GM19193 (cell line): ENCODE results near the gene TMEM164.

Source experiments
- POLR2A ChIP-seq: IDR thresholded peaks from 4 replicates; pipeline ENCODE4 v1.6.1; 2011; ENCODE audit not compliant: insufficient read depth, insufficient read length; ENCODE audit errors: extremely low read depth

The TMEM164 gene

DNA sequence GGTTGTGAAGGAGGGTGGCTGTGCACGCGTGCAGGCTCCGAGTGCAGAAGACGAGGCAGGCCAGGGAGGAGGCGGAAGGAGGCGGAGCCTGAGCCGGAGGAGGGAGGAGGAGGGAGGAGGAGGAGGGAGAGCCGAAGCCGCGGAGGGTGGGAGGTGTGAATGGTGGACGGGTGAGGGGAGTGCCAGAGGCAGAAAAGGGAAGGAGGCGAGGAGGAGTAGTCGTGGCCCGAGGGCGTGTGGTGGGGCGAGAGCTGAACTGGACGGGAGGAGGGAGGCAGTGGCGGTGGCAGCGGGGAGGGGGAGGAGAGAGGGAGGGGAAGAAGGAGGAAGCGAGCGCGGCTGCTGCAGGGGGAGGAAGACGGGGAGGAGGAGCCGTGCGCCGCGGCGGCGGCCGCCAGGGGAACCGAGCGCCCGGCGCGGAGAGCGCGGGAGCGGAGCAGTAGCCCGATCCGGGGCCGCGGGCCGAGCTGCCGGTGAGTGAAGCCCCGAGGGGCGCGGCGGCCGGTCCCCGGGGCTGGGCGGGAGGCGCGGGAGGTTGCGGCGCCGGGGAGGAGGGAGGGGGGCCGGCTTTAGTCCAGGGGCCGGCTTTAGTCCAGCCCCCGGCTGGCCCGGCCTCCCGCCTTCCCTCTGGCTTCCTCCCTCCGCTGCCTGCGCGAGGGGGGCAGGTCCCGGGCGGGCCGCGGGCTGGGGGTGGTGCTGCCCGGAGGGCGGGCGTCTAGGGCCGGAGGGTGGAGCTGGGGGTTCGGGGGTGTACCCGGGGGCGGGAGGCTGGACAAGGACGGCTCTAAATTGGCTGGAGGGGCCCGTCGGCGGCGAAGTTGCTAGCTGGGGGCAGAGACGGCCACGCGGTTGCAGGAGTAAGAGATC, at the start of gene TMEM164:
Gene TMEM164, plus strand, starts transcription at position 815 of the 867 bp plus-strand sequence. CDS start 661 bp downstream, outside the sequence.
- peak; percentile 46 for TF ChIP-seq POLR2A

DNA sequence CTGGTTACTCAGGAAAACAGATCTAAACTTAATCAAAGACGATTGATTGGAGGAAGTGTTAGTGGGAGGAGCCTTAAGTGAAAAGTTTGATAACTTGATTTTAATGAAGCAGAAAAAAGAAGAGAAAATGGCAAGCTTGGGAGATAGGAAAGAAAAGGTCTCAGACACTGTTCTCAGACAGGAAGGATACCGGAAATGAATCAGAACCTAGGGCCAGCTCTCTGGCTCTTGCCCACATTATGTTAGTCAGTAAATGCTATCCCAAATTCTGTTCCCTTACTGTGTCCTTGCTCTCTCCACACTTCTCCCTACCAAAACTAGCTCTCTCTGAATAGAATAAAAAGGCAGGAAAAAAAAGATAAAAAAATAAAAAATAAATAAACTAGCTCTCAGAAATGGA, 48.6 kb upstream of the TMEM164 start:
- TF ChIP-seq POLR2A: no peak

DNA sequence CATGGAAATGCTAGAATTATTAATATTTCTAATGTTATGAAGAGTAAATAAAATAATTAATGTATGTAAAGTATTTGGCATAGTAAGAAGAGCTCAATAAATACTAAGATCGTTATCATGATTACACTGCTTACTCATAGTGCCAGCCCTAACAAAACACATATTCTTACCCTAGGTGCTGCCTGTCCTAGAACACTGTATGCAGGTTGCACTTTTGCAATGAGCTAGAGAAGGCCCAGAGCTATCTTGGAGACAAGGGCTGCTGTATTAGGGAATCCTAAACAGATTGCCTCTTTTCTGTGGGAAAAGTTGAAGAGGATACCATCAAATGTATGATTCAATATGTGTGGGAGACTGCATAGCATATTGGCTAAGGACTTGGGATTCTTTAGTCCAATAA, 48.0 kb upstream of the TMEM164 start:
- no peak for TF ChIP-seq POLR2A

DNA sequence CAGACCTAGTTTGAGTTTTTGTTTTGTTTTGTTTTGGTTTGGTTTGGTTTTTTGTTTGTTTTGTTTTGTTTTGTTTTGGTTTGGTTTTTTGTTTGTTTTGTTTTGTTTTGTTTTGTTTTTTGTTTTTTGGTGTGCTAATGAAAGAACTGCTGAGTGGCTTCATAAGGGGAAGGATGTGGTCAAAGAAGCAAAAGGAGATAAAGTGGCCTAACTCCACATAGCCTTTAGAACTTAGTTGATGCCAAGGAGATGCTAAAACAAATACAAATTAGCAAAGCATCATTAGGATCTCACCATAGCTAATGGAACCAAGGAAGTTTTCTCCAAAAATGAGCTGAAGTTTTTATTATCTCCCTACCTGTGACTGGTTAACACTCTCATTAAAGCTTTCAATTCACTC, 44.6 kb upstream of the TMEM164 start:
- no peak for TF ChIP-seq POLR2A

DNA sequence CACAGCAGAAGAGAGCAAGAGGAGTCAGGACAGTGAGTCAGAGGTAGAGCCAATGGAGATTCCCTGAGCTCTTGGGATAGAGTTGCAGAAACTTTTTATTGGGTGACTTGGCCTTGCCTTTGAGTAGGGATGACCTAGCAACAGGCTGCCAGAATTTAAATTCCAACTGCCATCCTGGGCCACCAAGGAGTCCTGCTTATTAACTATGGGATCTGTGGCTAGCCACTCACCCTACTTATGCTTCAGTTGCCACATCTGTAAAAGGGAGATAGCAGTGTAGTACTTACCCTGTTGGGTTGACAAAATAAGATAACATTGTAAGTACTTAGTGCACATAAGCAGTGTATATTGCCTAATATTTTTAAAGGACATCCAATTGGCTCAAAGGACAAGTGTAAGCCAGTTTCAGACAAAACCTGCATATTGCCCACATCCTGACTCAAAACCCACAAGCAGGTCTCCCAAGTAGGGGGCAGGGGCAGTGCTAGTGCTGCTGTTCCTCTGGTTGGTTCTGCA, 43.5 kb upstream of the TMEM164 start:
- no peak for TF ChIP-seq POLR2A

DNA sequence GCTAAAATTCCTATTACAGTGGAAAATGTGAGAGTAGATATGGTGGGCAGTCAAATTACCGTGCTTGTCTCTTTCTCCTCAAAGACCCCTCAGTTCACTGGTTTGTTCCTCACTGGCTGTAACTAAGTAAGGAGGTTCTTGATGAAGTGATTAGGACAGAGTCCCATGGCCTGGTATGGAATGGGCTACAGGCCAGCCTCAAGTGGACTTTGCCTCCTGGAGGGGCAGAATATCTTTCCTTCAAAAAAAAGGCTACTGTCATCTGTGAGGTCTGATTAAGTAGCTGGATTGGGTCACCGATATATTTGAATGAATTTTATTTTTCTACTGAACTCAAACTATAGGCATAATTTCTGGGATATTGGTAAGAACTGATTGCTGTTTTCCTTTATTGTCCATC, 38.5 kb upstream of the TMEM164 start:
- no peak for TF ChIP-seq POLR2A

DNA sequence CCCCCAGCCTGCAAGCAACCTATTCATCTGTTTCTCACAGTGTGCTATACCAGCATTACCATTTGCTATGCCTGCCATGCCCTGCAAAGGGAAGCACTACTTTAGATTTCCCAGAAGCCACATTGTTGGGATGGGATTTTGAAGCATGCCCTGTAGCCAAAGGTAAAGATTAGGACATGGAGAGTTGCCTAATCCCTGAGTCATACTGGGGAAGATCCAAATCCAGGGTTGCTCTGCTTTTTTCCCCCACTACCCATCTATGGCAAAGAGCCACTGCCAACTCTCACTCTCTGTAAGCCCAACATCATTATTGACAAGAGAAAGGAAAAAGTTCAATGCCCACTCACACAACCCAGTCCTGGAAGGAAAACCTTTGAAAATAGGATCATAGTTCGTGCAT, 36.7 kb upstream of the TMEM164 start:
- no peak for TF ChIP-seq POLR2A

DNA sequence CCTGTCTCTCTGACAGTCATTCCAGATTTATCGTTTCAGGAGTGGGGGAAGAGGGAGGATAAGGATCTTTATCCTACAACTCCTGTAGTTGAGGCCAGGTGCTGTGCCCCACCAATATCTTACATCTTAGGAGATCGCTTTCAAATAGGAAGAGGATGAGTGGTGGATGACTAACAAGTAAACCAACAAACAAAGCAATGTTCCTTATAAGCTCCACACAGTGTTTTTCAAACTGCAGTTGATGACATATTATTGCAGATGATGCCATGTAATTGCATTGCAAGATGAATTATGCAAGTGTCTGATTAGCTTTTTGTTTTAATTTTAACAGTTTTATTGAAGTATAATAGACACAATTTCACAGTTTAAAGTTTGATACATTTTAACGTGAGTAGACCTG, 35.8 kb upstream of the TMEM164 start:
- no peak for TF ChIP-seq POLR2A

DNA sequence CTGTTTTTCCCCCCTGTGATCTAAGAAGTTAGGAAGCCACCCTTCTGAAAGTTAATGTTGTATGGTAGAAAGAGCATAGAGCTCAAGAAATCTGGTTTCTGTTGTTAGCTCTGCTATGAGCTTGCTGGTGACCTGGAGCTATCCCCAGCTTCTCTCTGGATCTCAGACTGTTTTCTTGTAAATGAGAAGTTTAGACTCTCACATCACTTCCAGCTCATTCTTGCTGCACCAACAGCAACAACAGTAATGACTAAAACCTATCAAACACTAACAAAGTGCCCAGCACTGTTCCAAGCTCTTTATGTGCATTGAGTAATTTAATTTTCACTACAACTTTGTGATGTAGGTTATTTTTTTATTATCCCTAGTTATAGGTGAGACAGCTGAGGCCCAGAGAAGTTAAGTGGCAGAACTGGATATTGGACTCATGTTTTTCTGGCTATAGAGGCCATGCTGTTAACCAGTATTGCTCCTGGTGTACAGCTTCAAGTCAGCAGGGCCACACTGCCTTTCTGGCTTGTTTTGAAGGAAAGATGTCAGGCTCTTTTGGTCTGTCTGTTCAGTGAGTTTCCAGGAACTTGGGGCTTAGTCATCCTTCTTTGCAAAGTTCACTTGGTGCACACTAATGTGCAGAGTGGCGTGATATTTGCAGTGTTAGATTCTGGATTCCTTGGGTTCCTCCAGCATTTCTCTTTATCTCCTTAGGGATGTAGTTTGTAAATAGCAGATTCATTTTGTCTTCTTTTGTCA, 27.8 kb upstream of the TMEM164 start:
- no peak for TF ChIP-seq POLR2A

DNA sequence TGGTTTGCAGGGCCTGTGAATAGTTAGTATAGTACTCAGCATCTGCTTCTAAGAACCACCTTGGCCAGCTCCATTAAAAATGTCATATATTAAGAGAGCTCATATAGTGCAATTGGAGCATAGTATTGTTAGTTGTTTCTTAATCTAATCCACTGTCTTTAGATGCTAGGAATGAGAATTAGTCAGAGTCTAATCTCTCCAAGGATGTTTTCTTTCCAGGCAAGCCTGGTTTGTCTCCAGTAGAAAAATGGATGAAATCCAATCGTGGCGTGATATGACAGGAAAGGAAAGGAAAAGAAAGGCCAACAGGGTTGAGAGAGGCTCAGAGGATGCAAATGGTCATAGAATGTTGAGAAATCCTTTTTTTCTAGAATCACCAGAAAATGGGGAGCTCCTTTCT, 15.0 kb upstream of the TMEM164 start:
- no peak for TF ChIP-seq POLR2A

DNA sequence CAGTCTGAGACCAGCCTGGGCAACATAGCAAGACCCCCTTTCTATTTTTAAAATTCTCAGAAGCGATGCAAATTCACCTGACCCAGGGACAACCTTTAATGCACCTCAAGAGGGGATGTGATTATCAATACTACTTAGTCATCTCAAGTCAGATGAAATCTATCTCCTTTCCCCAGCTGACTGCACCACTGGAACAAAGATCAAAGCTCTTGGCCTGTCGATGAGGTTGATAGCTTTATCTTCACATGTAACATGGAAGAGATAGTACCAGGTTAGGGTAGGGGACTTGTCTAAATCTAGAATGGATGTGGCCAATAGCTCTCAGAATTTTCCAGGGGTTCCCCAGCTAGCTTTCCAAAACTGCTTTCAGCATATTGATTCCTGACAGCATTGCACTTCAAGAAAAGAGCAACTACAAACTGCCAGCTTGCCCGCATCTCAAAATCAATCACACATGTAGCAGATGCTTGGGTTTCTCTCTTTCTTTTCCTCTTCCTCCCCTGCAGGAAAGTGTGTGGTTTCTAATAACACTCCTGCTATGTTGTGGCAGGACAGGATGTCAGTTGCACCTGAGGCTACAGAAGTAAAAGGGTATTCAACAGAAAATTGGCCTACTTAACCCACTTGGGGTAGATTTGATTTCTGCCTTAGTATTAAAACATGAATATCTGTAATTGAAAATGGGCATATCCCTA, 12.2 kb upstream of the TMEM164 start:
- TF ChIP-seq POLR2A: no peak

DNA sequence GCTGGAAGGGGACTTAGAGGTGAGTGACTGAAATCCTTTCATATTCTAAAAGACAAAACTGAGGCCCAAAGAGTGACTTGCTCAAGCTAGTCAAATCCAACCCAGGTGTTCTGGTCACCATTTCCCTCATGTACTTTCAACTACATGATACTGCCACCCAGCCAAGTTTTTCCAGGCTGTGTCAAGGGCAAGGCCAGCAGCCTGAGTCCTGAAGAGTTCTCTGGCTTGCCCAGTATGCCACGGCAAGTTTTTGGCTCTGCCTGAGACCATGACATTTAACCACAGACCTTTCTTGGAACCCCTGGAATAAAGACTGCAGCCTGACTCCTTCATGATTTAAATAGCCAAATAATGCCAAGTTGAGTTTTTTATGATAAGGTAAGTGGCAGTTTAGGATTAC, 10.7 kb upstream of the TMEM164 start:
- TF ChIP-seq POLR2A: no peak

DNA sequence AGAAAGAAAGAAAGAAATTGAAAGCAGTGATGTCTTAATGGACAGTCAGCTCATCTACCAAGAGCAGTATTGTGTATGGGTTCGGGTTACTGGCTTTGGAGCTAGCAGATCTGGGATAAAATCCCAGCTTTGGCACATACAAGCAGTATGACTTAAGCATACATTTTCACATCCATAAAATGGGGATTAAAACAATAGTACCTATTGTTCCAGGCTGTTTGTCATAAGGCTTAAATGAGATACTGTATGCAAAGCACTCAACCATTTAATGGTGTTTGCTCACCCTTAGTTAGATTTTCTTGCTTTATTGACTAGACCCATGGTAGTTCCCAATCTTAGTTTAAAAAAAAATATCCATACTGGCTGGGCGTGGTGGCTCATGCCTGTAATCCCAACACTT, 7.8 kb upstream of the TMEM164 start:
- TF ChIP-seq POLR2A: no peak

DNA sequence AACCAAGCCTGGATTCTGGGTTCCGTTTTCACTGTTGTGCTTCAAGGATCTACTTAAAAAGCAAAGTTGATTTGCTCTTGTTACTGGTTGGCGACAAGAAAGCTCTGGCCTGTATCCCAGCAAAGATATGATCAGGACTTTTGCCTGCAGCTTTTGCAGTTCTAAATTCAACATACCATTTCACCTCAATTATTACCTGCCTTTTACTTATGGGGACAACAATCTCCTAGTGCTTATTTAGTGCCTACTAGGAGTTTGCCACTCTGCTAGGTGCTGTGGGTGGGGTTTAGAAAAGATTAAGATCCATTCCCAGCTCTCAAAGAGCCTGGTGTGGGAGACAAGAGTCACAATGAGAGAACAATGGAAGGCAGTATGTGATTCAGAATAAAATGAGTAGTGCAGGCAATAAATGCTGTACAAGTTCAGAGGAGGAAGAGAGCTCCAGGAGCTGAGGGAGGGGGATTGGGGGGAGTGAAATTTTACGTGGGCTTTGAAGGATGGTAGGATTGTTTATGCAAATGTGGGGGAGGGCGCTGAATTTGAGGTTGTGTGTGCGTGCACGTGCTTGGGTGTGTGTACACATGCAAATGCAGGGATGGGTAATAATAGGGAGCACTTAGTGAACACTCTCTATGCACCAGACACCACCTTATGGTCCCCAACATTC, 5.0 kb upstream of the TMEM164 start:
- TF ChIP-seq POLR2A: no peak

DNA sequence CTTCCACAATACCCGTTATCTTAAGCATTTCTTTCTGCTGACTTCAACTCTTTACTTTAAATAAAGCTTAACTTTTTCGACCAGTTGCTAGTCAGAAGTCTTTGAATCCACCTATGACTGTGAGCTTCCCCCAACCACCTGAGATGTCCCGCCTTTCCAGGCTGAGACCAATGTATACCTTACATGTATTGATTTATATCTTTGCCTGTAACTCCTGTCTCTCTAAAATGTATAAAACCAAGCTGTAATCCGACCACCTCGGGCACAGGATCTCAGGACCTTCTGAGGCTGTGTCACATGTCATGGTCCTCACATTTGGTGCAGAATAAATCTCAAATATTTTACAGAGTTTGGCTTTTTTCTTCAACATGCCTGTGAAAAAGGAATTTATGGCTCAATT, 2.9 kb upstream of the TMEM164 start:
- TF ChIP-seq POLR2A: no peak
